GM18508 (cell line): ENCODE results near the gene MAP2K2.
"Not testable (repeated sequence)": the region's sequence is repeated elsewhere in the genome, so short reads cannot be mapped to it uniquely, and the experiment has no call there.

Source experiments
- ATAC-seq: cut with Tn5 transposase; IDR thresholded peaks from one replicate; pipeline ENCODE4 v1.9.1; 2021; ENCODE audit warnings: moderate number of reproducible peaks; ENCODE audit not compliant: insufficient read depth, unreplicated experiment

The MAP2K2 gene

DNA sequence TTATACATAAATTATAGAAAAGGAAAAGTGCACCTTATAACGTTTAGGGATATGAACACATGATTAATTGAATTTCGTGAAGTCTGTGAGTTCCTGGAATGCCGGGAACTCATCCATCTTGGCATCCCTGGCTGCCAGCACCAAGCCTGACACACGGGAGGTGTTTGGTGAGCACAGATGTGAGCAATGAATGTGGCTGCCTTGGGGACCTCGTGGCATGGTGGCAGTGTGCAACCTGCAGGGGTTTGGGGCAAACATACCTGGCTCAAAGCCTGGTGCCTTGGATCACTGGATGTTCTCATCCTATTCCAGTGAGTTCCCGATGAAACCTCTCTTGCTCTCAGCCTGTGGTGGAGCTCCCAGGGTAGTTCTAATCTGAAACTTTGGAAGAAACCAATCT lies 10.4 kb upstream of the MAP2K2 start:
- ATAC-seq, result no peak

DNA sequence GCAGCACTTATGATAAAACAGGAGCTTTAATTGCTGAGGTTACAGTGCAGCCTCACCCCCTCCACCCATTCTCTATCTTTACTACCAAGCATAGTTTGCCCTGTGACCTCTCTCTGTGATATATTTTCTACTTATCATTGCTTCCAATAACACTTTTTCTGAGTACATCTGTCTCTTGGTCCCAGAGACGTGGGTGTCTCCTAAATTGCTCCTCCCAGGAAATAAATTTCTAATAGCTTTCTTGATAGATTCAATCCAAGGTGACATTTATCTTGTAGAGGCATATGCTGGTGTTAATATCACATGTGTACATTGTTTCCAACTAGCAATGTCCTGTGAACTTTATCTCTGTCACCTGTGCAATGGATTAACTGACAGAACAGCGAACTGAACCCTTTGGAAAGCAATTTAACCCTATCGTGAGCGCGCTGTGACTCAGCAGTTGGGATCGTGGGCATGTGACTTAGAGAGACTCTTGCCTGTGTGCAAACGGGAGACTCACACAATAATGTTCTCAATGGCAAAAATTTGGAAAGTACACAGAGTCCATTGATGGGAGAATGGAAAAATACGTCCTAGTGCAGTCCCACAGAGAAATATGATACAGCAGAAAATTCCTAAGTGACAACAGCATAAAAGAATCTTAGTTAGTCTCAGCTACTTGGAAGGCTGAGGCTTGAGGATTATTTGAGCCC lies 7.0 kb upstream of the MAP2K2 start:
- no peak for ATAC-seq

DNA sequence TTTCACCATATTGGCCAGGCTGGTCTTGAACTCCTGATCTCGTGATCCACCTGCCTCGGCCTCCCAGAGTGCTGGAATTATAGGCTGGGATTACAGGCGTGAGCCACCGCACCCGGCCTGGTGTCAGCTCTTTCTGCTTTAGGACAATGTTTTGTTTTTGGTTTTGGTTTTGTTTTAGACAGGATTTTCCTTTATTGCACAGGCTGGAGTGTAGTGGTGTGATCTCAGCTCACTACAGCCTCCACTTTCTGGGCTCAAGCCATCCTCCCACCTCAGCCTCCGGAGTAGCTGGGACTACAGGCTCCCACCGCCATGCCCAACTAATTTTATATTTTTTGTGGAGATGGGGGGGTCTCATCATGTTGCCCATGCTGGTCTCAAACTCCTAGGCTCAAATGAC lies 5.1 kb upstream of the MAP2K2 start:
- ATAC-seq, result not testable (repeated sequence)

DNA sequence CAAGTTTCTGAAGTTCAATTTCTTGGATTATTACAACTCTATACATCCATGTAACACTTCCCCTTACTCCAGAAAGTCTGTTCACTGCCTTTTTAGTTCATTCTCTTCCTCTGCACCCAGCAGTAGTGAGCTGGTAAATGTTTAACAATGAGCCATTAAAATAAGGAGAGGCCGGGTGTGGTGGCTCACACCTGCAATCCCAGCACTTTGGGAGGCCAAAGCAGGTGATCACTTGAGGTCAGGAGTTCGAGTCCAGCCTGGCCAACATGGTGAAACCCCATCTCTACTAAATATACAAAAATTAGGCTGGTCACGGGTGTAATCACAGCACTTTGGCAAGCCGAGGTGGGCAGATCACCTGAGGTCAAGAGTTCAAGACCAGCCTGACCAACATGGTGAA lies 3.4 kb upstream of the MAP2K2 start:
- ATAC-seq, result not testable (repeated sequence)

DNA sequence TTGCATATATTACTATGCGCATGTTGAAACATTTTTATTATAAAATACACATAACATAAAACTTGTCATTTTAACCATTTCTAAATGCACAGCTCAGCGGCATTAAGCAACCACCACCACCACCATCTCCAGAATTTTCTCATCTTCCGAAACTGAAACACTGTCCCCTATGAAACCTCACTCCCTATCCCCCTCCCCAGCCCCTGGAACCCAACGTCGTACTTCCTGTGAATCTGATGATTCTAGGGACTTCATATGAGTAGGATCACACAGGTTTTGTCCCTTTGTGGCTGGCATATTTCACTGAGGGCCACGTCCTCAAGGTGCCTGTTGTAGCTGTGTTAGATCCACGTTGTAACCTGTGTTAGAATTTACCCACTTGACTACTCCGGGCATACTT lies 716 bp upstream of the MAP2K2 start:
- ATAC-seq, result no peak

DNA sequence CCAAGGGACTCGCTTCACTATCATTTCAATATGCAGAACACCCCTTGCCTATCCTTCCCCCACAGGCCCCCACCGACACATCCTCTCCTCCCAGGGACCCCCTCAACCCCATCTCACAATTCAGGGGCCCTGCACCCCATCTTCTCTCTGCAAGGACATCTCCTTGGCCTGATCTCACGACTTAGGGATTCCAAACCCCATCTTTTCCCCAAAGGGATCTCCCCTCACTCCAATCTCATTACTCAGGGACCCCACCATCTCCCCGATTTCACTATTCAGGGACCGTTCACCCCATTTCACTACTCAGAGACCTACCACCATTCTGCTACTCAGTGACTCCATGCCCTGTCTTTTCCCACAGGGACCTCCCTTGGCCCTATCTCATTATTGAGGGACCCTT lies 1.4 kb downstream of the MAP2K2 start:
- no peak for ATAC-seq

DNA sequence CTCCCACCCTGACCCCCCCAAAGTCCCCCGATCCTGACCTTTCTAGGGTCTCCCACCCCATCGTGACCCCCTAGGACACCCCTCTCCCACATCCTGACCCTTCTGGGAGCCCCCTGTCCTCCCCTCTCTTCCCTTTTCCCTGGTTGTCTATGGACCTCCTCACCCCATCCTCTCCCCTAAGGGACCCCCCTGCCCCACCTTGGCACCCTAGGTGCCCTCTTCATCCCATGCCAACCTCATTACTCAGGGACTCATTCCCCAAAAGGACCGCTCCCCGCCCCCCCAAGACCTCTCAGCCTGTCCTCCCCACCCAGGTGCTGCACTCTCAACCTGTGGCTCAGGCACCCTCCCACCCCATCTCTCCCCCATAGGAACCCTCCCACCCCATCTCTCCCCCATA lies 2.1 kb downstream of the MAP2K2 start:
- no peak for ATAC-seq

DNA sequence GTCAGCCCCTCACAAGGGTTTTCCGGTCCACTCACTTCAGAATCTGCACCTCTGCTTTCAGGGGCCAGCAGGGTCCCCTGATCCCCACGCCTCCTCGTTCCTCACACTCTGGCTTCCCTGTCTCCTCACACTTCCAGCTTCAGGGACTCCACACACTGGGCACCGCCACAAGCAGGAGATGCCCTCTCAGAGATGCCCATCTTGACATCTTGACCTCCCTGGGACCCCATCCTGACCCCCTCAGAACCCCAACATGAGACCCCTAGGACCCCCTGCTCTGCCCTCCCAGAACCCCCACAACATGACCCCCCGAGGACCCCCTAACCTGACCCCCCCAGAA lies 2.7 kb downstream of the MAP2K2 start:
- ATAC-seq, result no peak

DNA sequence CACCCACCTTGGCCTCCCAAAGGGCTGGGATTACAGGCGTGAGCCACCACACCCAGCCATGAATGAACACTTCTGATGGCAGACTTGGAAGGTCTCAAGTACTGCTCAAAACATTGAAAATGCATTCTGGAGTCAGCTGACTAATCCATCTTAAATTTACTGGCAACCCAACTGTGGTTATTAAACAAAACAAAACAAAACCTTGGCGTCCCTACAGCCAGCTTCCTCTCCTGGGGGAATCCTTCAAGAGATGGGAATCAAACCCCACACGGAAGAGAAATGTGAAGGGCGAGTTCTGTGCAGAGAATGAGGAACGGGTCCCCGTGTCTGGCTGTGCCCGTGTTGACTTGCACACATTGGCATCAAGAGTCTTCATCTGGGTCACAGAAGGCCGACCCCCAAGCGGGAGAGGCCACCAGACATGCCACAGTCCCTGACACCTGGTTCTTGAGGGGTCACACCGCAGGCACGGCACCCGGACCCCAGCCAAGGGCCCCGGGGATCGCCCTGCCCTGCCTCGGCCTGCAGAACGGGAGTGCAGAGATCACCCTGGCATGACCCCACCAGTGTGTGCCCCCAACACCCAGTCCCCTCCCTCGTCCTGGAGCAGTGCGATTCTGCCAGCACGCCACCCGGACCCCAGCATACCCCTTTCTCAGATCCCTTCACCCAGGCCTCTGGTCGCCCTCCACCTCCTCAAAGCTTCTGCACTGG lies 3.2 kb downstream of the MAP2K2 start:
- ATAC-seq, result no peak

DNA sequence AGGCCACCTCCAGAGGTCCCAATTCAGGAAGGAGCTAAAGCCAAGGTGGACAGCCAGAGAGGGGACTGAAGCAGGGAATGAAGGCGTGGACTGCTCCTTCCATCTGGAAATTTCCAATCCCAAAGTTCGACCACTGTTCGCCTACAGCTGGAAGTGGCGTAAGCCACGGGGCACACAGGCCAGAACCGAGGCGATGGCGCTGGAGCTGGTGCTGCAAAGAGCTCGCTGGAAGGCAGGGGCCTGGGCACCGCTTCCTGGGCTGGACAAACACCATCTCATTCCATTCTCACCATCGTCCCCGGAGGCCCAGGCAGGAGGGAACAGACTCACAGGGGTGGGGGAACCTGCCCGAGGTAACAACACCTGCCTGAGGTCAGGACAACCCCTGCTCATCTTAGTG lies 4.2 kb downstream of the MAP2K2 start:
- no peak for ATAC-seq

DNA sequence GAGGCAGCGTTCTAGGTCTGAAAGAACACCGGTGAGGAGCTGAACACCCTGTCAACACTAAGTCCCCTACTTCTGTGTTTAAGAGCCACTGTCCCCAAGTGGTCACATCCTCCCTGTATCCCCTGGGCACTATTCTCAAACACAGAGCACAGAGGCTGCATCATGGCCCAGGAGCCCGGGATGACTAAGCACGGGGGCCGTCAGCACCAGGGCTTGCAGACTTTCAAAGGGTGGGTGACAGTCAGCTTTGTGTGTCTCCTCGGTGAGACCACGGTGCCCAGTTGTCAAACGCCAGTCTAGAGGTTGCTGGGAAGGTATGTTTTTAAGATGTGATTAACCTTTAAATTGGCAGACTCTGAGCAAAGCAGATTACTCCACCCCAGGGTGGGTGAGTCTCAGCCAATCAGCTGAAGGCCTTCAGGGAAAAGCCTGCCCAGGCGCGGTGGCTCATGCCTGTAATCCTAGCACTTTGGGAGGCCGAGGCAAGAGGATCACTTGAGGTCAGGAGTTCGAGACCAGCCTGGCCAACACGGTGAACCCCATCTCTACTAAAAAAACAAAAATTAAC lies 8.0 kb downstream of the MAP2K2 start:
- ATAC-seq, result no peak

DNA sequence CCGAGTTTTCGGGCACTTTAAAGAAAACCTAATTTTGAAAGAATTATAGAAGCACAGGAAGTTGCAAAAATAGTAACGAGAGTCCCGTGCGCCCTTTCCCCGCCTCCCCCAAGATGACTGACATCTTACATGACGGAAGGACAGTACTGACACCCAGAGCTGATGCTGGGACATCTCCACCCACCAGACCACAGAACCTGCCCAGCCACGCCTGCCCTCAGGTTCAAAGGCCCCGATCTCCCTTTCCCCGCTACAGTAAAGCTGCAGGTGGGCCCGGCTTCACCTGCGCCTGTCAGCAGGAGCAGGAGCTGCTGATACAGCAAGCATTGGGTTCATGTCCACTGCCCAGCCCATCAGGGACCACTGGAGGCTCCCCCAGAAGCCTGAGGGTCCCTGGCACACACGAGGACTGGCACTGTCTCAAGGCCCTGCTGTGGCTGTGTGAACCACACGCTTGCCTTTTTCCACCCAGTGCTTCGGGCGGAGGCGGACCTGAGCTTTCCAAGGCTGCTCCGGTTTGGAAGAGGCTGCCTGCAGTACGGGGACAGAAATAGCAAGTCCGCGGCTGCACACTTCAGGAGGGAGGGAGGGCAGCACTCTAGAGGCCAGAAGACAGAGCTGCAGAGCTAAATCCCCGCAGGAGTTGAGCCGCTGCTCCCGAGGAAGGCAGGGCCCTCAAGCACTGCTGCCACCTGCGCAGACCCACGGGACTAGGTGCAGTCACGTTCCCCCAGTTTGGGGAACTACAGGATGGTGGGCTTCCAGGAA lies 8.7 kb downstream of the MAP2K2 start:
- no peak for ATAC-seq

DNA sequence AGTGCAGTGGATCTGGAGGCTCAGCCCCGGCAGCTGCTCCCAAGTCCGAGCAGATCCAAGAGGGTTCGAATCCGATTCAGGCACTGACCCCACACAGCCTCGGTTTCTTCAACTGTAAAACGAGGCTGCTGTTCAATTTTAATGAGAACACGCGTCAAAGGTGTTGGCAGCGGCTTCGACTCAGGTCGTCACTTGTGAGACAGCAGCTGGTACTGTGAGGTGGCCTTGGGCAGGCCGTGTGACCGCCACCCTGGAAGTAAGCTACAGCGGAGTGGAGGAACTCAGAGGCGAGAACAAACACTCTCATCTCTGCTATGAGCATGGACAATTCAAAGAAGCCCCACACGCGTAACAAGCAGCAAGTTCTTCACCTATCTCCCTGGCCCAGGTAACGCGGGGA lies 9.7 kb downstream of the MAP2K2 start:
- no peak for ATAC-seq

DNA sequence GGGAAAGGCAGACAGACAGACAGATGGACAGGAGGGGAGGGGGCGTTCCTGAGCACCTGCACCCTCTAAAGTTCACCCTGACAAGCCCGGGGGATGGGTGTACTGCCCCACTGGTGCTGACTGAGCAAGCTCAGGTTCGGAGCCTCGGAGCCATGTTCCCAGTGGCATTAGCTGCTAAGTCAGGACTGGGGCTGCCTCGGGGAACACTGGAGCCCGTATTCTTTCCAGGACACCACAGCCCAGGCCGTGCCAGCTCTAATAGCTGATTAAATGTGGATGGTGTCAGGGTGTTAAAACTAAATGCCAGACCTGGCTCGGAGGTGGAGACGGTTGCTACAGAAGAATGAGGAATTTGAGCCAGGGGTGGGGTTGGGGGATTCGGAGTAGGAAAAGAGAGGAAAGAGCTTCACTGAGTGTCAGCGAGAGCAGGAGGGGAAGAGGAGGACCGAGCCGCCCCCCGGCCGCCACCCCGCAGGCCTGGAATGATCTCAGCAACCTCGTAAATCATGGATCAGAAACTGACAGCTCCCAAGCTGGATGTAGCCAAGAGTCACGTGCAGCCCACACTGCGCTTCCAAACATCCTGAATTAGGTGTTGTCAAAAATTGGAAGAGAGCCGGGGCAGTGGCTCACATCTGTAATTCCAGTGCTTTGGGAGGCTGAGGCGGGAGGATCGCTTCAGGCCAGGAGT lies 10.4 kb downstream of the MAP2K2 start:
- ATAC-seq, result no peak

DNA sequence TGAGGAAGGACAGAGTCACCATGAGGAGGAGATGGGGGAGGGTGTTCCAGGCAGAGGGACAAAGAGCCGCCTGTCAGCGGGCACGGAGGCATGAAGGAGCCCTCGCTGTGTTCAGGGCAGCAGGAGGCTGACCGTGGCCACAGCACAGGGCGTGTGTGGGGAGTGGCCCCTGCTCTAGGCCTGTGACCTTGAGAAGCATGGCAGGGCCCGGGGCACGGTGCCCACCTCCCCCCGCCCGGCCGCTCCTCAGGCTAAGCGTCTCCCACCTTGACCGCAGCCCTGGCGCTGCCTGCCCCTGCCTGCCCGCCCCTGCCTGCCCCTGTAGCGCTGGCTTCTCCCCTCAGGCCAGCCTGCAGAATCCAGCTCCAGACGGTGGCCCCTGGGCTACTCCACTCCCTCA lies 11.6 kb downstream of the MAP2K2 start:
- ATAC-seq, result no peak

DNA sequence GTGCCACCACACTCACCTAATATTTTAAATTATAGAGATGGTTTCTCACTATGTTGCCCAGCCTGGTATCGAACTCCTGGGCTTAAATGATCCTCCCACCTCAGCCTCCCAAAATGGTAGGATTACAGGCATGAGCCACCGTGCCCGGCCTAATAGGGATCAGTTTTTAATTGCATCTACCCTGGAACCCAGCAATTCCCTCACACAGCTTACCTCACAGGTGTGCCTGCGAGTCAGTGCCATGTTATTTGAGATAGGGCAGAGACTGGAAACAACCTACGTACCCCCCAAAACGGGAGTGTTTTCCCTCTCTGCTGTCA lies 14.3 kb downstream of the MAP2K2 start:
- ATAC-seq, result no peak

DNA sequence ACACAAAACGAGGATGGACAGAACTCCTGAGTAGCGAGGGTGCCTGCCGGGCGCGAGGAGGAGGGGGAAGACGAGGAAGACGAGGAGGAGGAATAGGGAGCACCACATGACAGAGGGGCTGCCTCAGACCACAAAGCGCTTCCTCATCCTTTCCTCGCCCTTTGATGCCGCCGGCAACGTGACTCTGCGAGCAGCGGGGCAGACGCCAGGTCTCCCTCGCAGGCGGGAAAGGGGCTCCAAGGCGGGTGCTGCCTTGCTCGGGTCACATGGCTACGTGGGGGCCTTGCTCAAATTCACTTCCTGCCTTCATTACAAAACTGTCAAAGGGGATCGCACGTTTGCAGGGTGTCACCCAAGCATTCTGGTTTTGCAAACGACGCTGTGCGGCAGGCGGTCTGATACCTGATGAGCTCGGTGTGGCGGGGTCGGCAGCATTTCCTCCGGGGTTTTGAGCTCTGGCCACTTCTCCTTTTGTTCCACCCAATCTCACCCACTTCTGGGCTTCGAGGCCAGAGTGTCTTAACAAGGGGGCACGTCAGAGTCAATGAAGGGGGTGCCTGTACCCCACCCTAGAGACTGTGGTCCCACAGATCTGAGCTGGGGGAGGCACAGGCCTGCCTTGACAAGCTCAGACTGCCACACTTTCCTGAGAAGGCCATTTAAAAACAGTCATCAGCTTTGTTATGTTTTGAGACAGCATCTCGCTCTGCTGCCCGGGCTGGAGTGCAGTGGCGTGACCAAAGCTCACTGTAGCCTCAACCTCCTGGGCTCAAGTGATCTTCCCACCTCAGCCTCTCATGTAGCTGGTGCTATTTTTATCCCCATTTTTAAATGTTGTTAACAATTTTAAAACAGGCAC lies 14.9 kb downstream of the MAP2K2 start:
- ATAC-seq, result no peak

DNA sequence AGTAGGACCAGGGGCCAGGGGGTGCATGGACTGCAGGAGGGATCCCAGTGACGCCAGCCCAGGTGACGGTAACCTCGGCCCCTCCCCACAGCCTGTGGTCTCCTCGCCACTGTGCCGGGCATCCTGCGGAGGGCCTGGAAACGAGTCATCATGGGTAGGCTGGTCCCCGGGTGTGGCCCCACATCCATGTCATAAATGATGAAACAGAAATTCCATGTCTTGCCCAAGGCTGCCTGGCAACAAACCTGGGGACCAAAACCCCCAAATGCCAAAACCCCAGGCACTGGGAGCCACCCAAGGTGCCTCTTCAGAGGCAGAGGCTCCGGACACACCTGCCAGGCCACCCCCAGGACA lies 20.9 kb downstream of the MAP2K2 start:
- no peak for ATAC-seq

DNA sequence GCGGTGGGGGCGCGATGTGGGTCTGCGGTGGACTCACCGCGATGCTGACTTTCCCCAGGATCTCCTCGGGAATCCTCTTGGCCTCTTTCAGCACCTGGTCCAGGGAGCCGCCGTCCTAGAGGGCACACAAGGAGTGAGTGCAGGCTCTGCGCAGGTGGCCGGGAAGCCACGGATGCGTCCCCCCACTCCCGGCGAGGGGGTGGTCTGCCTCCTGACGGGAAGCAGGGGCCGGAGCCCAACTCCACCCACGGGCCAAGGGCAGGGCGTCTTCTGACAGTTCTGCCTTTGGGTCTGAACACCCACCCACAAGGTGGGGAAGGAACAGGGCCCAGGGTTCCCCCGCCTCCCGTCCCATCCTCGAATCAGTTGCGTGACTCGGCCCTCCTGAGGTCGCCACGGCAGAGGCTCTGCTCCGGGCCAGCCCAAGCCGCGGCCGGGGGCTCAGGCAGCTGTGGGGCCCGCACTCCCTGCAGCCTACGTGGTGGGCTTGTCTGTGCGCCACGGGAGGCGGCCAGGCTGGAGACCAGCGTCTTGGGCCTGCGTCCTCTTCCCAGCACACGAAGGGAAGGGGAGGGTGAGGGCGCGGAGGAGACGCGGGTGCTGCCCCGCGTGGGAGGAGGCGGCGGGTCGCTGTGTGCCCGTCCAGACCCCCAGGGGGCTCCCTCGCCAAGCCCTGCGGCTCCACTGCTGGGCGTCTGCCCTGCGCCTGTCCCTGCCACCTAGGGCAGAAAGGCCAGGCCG lies 21.4 kb downstream of the MAP2K2 start:
- no peak for ATAC-seq

DNA sequence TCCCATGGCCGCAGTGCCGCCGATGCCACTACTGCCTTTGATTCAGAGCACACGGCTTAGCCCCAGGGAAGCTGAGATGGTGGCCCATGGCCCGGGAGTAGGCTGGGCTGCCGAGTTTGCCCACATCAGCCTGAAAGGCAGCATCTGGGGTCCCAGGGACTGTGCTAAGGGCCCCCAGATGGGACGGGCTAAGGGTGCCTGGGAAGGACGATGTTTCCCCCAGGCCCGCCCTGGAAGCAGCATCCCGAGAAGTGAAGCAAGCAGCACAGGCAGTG lies 22.5 kb downstream of the MAP2K2 start:
- no peak for ATAC-seq
